ENCODE measurements around the gene CENPF.

DNA sequence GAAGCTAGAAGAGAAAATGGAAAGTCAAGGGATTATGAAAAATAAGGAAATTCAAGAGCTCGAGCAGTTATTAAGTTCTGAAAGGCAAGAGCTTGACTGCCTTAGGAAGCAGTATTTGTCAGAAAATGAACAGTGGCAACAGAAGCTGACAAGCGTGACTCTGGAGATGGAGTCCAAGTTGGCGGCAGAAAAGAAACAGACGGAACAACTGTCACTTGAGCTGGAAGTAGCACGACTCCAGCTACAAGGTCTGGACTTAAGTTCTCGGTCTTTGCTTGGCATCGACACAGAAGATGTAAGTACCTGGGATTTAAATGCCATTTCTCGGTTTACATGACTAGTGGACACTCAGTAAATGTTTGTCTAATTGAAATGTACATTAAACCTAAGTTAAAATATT lies 40.0 kb downstream of the CENPF start:
- TF ChIP-seq CTCF (IDR thresholded peaks at IDR 0.05), result no peak
- no peak for TF ChIP-seq POLR2AphosphoS5 (IDR thresholded peaks at IDR 0.05)
- TF ChIP-seq POLR2A (IDR thresholded peaks at IDR 0.05), result no peak

Measured in suprapubic skin (tissue), 4 donors.